ENCODE measurements around the gene PLAAT2. TPM values are rescaled to one million over a fixed set of nuclear protein-coding genes. Genes with fewer than 3 reads are reported as not detected.

PLAAT2 gene
- total and polyA plus RNA-seq, 10 of the 15 experiments (the other 5 are each of a cell fraction or from before 2014, with no cell fraction given): 4.6 to 25.9 (median 8.6) TPM

GRCh38 chr11:63567044-63567840 is 4.1 kb upstream of the PLAAT2 start (continued):
- TF ChIP-seq BCLAF1 (IDR thresholded peaks at IDR 0.05) (no peak), USF1 (IDR thresholded peaks at IDR 0.05; ENCODE audit: borderline replicate concordance, extremely low read length, insufficient read depth, low read depth, low read length) (no peak), LARP7 (IDR thresholded peaks at IDR 0.05) (no peak), IRF5 (IDR thresholded peaks at IDR 0.05; ENCODE audit: borderline replicate concordance) (no peak), HDAC6 (IDR thresholded peaks at IDR 0.05; ENCODE audit: unreplicated experiment) (no peak), CEBPZ (IDR thresholded peaks at IDR 0.05; ENCODE audit: low read depth, low read length) (no peak), KAT2A (conservative IDR thresholded peaks at IDR 0.05; ENCODE audit: control insufficient read depth, low read depth, low read length) (no peak), PML (IDR thresholded peaks at IDR 0.05; ENCODE audit: low read length) (peak; percentile 69), PBX3 (IDR thresholded peaks at IDR 0.05; ENCODE audit: insufficient replicate concordance, low read depth, low read length) (peak; percentile 83), CREM (IDR thresholded peaks at IDR 0.05; ENCODE audit: low read depth) (peak; percentile 75), MXI1 (IDR thresholded peaks at IDR 0.05; ENCODE audit: low read depth, low read length) (peak; percentile 94), ELK1 (IDR thresholded peaks at IDR 0.05; ENCODE audit: low read depth, low read length) (no peak)

All from GM12878 (cell line).